ENCODE measurements around the gene PITPNC1. TPM values are rescaled to one million over a fixed set of nuclear protein-coding genes. Genes with fewer than 3 reads are reported as not detected.

Gene PITPNC1
- total and polyA plus RNA-seq, 2 donors (not counting 3 experiments of a cell fraction or from before 2014, with no cell fraction given): 2.4 to 9.6 TPM

DNA sequence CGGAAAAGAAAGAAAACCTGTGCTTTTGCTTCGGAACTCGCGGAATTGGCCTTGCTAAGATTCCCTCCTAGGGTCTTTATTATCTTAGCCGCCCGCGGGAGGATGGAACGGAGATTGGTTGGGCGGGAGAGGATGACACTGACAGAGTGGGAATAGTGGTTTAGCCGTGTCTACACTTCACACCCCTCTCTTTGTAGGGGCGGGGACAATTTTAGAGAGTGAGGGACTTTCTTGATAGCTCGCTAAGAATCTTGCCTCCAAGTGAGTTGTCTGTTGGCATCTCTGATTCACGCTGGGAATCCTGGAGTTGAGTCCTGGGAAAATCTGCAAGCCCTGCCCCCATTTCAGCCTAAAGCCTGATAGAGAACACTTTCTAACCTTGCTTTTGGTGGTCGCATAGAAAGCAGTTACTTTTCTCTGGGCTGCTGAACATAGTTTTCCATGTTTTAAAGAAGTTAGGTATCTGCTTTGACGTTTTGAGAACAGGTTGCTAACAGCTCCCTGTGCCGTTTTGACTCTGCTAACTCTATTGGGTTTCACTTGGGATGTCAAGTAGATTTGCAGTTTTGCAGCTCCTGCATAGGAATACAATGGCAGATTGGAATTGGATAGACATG, 341.4 kb downstream of the PITPNC1 start:
- Histone ChIP-seq H3K4me3 (replicated peaks in 1 of 3; ENCODE audit: insufficient read depth in 1 of 3, low read depth in 1 of 3, low read length in 3 of 3) (peak overlapping the region; percentile 70 to 90 (median 81)), H3K27ac (ENCODE audit: insufficient read depth, low read depth, low read length) (peak overlapping the region; percentile 74), H2AFZ (ENCODE audit: low read depth, low read length) (peak overlapping the region; percentile 69), H3K36me3 (ENCODE audit: control insufficient read depth in 2 of 2, extremely low read depth in 1 of 2, insufficient read depth in 2 of 2, low read length in 2 of 2) (peaks cover 2 to 7% of the 10 kb centered on the region in 2 experiments), H3K4me1 (ENCODE audit: control insufficient read depth, extremely low read depth, insufficient read depth, low read length) (peaks cover 16% of the 10 kb centered on the region), H3K4me2 (ENCODE audit: insufficient read depth, low read length) (peak overlapping the region; percentile 97), H4K20me1 (replicated peaks; ENCODE audit: control insufficient read depth, extremely low read depth, insufficient read depth, low read length) (no peaks in the 10 kb centered on the region), H3K9me3 (replicated peaks; ENCODE audit: control insufficient read depth, insufficient read depth, low read length) (no peaks in the 10 kb centered on the region), H3K79me2 (ENCODE audit: control insufficient read depth, insufficient read depth, low read length) (peaks cover 21% of the 10 kb centered on the region), H3K9me1 (replicated peaks; ENCODE audit: control insufficient read depth, extremely low read depth, insufficient read depth, low read length) (no peaks in the 10 kb centered on the region), H3K9ac (replicated peaks; ENCODE audit: extremely low read depth, insufficient read depth, low read length) (peak overlapping the region; percentile 98), H3K27me3 (ENCODE audit: control insufficient read depth in 2 of 2, insufficient read depth in 2 of 2, low read length in 2 of 2) (no peaks in the 10 kb centered on the region)
- ChIA-PET CTCF (interaction anchor here (1.0 to 1.6 kb wide), 6 partner anchors 9 to 340 kb away, joined by 3 to 4 read pairs (median 3); no protein-coding TSS in a partner anchor), POLR2A (no interaction called here)
- no peak for TF ChIP-seq GATA2 (IDR thresholded peaks at IDR 0.05; ENCODE audit: insufficient read depth, insufficient read length, low read depth, low read length)
- TF ChIP-seq, protein P1, sequence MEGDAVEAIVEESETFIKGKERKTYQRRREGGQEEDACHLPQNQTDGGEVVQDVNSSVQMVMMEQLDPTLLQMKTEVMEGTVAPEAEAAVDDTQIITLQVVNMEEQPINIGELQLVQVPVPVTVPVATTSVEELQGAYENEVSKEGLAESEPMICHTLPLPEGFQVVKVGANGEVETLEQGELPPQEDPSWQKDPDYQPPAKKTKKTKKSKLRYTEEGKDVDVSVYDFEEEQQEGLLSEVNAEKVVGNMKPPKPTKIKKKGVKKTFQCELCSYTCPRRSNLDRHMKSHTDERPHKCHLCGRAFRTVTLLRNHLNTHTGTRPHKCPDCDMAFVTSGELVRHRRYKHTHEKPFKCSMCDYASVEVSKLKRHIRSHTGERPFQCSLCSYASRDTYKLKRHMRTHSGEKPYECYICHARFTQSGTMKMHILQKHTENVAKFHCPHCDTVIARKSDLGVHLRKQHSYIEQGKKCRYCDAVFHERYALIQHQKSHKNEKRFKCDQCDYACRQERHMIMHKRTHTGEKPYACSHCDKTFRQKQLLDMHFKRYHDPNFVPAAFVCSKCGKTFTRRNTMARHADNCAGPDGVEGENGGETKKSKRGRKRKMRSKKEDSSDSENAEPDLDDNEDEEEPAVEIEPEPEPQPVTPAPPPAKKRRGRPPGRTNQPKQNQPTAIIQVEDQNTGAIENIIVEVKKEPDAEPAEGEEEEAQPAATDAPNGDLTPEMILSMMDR (IDR thresholded peaks at IDR 0.05; ENCODE audit: extremely low read depth in 1 of 2, insufficient read depth in 1 of 2, low read depth in 1 of 2, low read length in 2 of 2): no peak
- TF ChIP-seq POLR2AphosphoS5 (IDR thresholded peaks at IDR 0.05; ENCODE audit: insufficient read depth, low read depth, low read length): no peak
- TF ChIP-seq POLR2A (IDR thresholded peaks at IDR 0.05; ENCODE audit: low read depth, low read length): no peak
- TF ChIP-seq FOS (IDR thresholded peaks at IDR 0.05; ENCODE audit: borderline replicate concordance, insufficient read depth, low read length): no peak
- no peak for TF ChIP-seq JUN (IDR thresholded peaks at IDR 0.05; ENCODE audit: borderline replicate concordance, insufficient read depth, insufficient read length, low read depth)
- no peak for TF ChIP-seq EZH2 (IDR thresholded peaks at IDR 0.05; ENCODE audit: borderline replicate concordance, low read depth, low read length, severe bottlenecking)
- BruUV-seq (replicated peaks): no TSS peak
- intact Hi-C loops (cut with micrococcal nuclease) (no loop called here), dilution Hi-C loops (cut with MboI; ENCODE audit: extremely low pct_ligation_motif_present, low sequenced_read_pairs) (no loop called here)
- DNase-seq (ENCODE audit: low read depth, low spot score) (no peak), FAIRE-seq (no peak)

All from endothelial cell of umbilical vein (primary cell).